ENCODE data around the gene MINDY4B.

MINDY4B gene

DNA sequence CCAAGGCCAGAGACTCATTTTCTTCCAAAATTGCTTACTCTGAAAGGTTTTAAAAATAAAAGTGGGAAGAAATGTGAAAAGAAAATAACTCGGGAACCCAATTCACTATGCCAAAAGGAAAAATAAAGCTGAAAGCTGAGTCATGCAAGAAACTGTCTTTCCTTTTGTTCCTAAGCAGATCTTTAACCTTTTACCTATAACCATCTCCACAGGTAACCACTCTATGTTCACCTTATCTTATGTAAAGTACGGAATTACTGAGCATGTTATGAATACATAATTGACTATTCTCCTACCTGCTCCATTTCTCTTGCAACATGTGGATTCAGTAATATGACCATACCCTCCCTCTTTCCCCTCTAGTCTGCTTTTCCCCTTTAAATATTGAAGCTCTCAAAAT lies 62.0 kb downstream of the MINDY4B start:
- no peak for DNase-seq

DNA sequence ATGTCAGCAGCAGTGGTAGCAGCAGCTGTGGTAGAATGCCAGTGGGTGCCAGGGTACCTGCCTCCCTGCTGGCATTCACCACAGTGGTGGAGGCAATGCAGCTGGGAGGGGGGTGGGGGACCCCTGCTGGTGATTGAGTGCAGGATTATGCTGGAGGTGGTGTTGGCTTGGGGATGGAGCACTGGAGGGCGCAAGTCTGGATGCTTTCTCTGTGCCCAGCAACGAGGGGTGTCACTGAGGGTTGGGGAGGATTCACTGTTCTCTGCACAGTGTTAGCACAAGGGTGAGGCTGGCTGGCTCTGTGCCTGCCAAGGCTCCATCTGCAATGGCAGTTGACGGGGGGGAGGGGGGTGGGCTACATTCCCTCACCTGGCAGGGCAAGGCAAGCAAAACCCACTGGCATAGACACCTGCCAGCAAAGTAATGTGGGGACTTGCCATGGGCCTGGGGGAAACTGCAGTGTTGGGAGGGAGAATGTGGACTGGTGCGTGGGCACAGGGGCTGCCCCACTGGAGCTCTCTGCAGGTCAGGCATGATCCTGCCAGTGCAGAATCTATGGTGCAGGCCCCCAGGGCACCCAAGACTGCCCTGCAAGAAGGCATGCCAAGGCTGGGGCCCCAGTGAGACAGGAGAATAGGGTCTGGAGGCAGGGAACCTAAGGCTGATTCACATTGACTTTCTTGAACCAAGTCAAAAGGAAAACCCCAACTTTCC lies 64.3 kb downstream of the MINDY4B start:
- DNase-seq = no peak

DNA sequence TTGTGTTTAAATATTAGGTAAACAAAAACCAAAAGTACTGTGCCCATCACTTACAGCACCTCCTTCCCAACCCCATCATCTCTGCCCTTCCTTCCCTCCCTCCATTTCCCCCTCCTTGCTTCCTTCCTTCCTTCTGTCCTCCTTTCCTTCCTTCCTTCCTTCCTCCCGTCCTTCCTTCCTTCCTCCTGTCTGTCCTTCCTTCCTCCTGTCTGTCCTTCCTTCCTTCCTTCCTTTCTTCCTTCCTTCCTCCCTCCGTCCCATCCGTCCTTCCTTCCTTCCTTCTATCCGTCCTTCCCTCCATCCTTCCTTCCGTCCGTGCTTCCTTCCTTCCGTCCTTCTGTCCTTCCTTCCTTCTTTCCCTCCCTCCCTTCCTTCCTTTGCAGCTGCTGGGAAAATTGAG lies 74.5 kb downstream of the MINDY4B start:
- DNase-seq = no peak

DNA sequence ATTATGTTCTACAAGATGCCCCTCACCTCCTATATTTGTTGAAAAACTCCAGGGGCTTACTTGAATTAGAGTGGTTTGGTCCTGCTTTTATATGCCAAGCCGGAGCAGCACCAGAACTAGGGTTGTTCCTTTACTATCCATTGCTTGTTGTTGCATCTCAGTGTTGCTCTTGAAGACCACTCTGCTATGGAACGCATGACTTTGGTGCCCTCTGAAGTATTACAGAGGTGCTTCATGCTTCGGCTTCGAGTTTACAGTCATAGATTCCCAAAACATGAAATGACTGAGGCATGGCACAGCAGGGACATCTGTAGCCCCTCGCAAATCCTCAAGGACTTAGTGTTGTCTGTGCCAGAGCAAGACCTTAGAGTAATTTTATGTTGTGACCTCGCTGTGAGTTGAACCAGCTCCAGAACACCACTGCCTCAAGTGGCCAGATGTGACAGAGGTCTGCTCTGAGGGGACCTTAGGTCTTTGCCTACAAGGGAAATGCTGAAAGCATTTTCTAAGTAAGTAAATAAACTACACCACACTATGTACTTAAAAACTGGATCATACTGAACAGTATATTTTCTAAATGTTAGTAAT lies 75.1 kb downstream of the MINDY4B start:
- DNase-seq = peak; percentile 4 to 8

DNA sequence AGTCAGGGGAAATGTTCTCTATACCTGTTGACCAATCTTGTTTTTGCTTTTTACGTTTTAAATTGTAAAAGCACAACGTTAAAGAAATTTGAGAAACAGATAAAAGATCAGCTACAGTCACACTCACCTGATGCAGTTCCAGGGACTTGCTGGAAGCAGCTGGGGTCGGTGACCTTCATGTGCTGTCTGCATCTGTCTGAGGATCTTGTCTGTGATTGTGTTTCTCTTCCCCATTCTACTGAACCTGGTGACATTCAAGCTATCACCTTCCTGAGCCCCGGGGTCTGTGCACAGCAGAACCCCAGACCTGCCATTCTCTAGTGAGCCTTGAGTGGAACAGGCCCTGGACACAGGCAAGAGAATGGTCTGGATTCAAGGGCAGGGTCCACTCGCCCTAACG lies 75.8 kb downstream of the MINDY4B start:
- no peak for DNase-seq

DNA sequence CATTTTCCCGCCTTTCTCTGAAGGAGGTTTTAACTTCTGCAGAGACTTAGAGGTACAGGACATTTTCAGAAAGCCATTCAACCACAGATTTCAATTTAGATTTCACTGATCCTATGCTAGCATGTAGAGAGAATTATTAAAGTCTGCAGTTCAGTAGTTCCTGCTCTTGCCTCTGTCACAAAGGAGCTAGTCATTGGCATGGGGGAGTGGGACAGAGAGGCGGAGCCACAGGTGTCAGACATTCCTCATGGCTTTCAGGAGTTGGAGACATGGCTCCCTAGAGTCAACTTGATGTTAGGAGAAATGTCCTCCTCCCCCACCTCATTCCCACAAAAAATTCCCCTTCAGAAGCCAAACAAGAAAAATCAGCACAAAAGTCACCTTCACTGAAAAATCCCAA lies 76.2 kb downstream of the MINDY4B start:
- DNase-seq = no peak

DNA sequence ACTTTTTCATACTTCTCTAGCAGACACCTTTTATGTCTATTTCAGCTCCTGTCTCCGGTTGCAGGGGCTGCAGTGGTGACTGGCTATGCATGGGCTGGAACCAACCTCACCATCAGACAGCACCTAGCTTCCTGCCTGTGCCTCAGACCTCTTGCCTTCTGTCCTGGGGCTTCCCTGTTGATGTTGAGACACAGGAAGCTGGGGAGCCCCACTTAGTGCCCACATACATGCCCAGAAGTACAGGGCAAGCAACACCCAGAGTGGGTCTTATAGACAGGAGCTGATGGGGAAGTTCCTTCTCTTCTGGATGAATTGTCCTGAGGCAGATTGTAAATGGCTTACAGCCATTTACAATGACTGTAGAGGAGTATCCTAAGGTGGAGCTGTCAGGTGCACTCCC lies 77.0 kb downstream of the MINDY4B start:
- no peak for DNase-seq

DNA sequence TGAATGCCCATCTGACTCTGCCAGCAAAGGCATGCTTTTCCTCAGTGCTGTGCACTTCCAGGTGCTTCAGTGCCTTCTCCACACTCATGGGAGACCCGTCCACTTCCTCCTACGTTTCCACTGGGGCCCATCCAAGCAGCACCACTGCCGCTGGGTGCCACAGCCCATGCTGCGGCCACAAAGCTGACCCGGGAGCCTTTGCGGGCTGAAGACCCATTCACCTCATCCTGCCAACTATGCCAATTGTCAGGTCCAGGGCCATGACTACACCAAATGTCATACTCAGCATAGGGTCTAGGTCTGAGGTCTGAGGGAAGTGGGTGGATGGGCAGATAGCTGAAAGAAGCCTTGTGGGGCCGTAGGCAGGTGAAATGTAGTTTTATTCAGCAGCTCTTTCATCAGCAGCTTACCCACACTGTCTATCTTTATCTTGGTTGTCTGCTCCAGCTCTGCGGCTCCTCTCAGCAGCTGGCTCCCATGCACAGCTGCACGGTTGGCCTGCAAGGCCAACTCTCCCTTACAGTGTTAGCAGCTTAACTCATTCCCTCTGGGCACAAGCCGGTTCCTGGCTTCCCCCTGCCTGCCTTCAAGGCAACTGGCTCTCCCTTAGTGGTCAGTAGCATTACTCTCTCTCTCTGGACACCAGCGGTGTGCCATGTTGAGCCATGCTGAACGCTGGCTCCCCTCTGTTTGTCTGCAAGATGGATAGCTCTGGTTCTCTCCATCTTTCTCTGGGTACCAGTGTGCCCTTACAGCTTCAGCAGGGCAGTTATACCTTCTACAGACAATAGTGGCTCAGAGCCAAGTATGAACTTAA lies 78.6 kb downstream of the MINDY4B start:
- no peak for DNase-seq

DNA sequence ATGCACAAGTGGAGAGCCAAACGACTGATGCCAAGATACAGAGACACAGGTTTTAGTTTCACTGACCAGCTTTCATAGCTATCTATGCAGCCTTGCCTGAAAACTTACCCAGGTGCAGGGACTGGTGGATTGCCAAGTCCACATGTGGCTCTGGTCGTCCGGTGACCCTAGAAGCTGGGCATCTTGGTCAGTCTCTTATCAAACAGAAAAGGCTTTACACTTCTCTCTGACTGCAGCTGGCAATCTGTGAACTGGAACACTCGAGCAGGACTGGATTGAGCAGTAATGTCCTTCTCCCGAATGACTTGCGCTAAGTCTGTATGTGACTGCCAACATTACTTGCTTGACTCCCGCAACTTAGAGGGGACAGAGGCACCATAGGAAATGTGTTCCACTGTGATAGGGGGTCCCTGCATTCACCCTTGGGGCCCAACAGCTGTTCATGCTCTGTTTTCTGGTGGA lies 79.3 kb downstream of the MINDY4B start:
- no peak for DNase-seq

DNA sequence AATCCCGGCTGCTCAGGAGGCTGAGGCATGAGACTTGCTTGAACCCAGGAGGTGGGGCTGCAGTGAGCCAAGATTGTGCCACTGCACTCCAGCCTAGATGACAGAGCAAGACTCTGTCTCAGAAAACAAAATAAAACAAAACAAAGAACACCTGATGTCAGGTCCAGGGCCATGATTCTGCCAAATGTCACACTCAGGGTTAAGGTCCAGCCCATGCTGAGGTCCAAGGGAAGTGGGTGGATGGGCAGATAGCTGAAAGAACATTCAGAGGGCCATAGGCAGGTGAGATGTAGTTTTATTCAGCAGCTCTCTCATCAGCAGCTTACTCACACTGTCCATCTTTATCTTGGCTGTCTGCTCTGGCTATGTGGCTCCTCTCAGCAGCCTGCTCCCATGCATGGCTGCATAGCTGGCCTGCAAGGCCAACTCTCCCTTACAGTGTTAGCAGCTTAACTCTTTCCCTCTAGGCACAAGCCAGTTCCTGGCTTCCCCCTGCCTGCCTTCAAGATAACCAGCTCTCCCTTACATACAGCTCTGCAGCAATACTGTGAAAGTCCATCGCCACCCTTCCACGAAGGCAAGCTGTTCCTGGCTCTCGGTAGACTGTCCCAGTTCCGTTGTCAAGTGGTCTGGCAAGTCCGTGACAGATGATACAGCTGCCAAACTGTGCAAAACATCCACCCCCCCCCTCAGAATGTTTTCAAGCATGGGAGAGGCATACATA lies 79.9 kb downstream of the MINDY4B start:
- no peak for DNase-seq

DNA sequence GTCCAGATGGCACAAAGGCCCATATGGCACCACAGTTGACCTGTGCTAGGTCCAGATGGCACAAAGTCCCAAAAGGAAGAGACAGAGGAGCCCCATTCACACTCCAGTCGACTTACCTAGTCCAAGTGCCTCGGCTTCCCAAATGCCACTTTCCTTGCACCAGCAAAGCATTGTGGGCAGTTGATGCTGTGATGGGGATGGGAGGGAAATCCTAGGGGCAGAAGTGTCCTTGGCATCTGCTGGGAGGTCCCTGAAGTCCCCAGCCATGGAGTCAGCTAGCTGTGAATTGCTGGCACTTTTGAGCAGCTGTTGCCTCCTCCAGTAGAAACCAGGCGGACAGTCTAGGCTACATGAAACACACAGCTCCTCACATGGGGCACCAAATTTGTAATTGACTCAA lies 82.0 kb downstream of the MINDY4B start:
- no peak for DNase-seq

DNA sequence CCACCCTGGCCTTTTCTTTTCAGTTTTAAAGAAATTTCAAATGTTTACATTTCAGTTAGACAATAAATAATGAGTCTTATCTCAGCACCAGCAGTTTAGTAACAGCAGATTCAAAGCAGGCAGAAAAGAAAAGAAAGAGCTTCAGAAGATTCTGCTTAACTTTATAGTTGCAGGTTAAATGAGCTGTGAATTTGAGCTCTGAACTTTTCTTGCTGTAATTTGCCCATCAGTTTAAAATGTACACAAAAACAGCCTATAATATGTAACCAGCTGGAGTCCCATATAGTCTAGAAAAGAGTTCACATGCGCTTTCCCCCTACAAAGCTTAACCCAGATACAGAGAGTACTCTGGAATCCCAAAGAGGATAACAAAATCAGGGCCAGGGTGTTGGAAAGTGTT lies 82.6 kb downstream of the MINDY4B start:
- no peak for DNase-seq

All from SHP77 (cell line).